Panc1 (cell line): ENCODE data around the gene C19orf47. TPM values are rescaled to one million over a fixed set of nuclear protein-coding genes. Genes with fewer than 3 reads are reported as not detected.

Experiments
- ATAC-seq: fragments of 200-7000 bp; cut with Tn5 transposase; 2 replicates; pipeline ENCODE4 v1.9.1; 2020; ENCODE audit warnings: mild to moderate bottlenecking, moderate library complexity
- BruUV-seq: library from RNA; stranded (reverse); fragments of 400-500 nt; replicated peaks from 2 replicates; lab custom pipeline; 2021; lab: Mats Ljungman, UMichigan
- CTCF ChIA-PET: fragments of 300-600 bp; sonication (Branson Sonifier 250); formaldehyde crosslinking; loops from one replicate; lab custom pipeline; 2022; ENCODE audit warnings: antibody characterized with exemption; lab: Charles Lee
- POLR2A ChIA-PET: fragments of 300-600 bp; sonication (Branson Sonifier 250); formaldehyde crosslinking; loops from one replicate; lab custom pipeline; 2022; ENCODE audit warnings: antibody characterized with exemption; lab: Charles Lee
- DNase-seq: peaks from one replicate; pipeline ENCODE4 v3.0.0-alpha.2; 2010; ENCODE audit warnings: low read depth, low spot score
- H3K27ac ChIP-seq: 2 replicates; pipeline ENCODE4 v1.5.1; 2011; ENCODE audit warnings: mild to moderate bottlenecking, low read length, inconsistent platforms
- H3K27me3 ChIP-seq: fragments of 200-500 bp; sonication (Bioruptor generic); 2 replicates; pipeline ENCODE4 v1.6.0; 2014; ENCODE audit warnings: low read length, inconsistent platforms; ENCODE audit not compliant: control insufficient read depth, insufficient read depth
- H3K36me3 ChIP-seq: fragments of 200-500 bp; sonication (Bioruptor generic); 2 replicates; pipeline ENCODE4 v1.5.1; 2014; ENCODE audit warnings: inconsistent platforms, mild to moderate bottlenecking, low read length, moderate library complexity; ENCODE audit not compliant: control insufficient read depth, insufficient read depth
- H3K4me1 ChIP-seq: 2 replicates; pipeline ENCODE4 v1.5.1; 2011; ENCODE audit warnings: inconsistent platforms, mild to moderate bottlenecking, low read length, moderate library complexity; ENCODE audit not compliant: control insufficient read depth, insufficient read depth
- H3K4me3 ChIP-seq, 2 experiments: 2 replicates each; pipeline ENCODE4 v1.5.1; 2011 to 2012; ENCODE audit warnings: low read depth in 2 of 2, low read length in 2 of 2, mild to moderate bottlenecking in 2 of 2, inconsistent platforms in 1 of 2, moderate library complexity in 1 of 2
- H3K9me3 ChIP-seq: fragments of 200-500 bp; sonication (Bioruptor generic); 2 replicates; pipeline ENCODE4 v1.5.1; 2014; ENCODE audit warnings: low read depth, mild to moderate bottlenecking, inconsistent platforms, low read length, moderate library complexity; ENCODE audit not compliant: control insufficient read depth, insufficient read depth
- CTCF ChIP-seq: fragments of 450-650 bp; IDR thresholded peaks from 2 replicates; pipeline ENCODE4 v1.5.1; 2017; ENCODE audit warnings: mild to moderate bottlenecking
- POLR2AphosphoS5 ChIP-seq: IDR thresholded peaks from 2 replicates; pipeline ENCODE4 v1.6.1; 2012; ENCODE audit warnings: mild to moderate bottlenecking, low read depth, low read length, moderate library complexity
- SIN3A ChIP-seq: IDR thresholded peaks from 2 replicates; pipeline ENCODE4 v1.6.1; 2012; ENCODE audit warnings: low read depth, mild to moderate bottlenecking, low read length, moderate library complexity, borderline replicate concordance; ENCODE audit not compliant: insufficient read depth
- TCF7L2 ChIP-seq: IDR thresholded peaks from 2 replicates; pipeline ENCODE4 v1.6.1; 2011; ENCODE audit warnings: mild to moderate bottlenecking, low read depth, low read length, inconsistent platforms
- in situ Hi-C: cut with HindIII; loops from 2 replicates; pipeline ENCODE4 v1.10.0; 2016; ENCODE audit warnings: low sequenced_read_pairs, low pct_unique_long_range_greater_than_20kb
- intact Hi-C: fragments of 100-400 bp; cut with micrococcal nuclease; formaldehyde crosslinking; loops from one replicate; pipeline ENCODE4 v1.10.0; 2022; ENCODE audit not compliant: unreplicated experiment
- total RNA-seq: library from RNA; stranded (reverse); gene quantifications from one replicate; pipeline ENCODE4 v1.2.1, GENCODE V29; 2021; ENCODE audit not compliant: unreplicated experiment
- TF ChIP-seq, protein P1 (sequence below), 2 experiments: IDR thresholded peaks; 2 replicates each; pipeline ENCODE4 v1.6.1; 2011 to 2012; ENCODE audit warnings: low read depth in 2 of 2, control low read depth in 1 of 2, low read length in 1 of 2, mild to moderate bottlenecking in 1 of 2, moderate library complexity in 1 of 2; ENCODE audit not compliant: insufficient read depth in 1 of 2

The C19orf47 gene
- total RNA-seq, 1 experiment from 2014 or later, result 29.0 TPM

- no peaks in the 10 kb centered on the region for H3K36me3 ChIP-seq
- in situ Hi-C loops (no loop called here), intact Hi-C loops (no loop called here)
- no peaks in the 10 kb centered on the region for H3K27me3 ChIP-seq
- no peak overlapping the region for H3K4me3 ChIP-seq
- no peak for DNase-seq
- TF ChIP-seq SIN3A, result no peak
- no peak for TF ChIP-seq POLR2AphosphoS5
- TF ChIP-seq, protein P1, sequence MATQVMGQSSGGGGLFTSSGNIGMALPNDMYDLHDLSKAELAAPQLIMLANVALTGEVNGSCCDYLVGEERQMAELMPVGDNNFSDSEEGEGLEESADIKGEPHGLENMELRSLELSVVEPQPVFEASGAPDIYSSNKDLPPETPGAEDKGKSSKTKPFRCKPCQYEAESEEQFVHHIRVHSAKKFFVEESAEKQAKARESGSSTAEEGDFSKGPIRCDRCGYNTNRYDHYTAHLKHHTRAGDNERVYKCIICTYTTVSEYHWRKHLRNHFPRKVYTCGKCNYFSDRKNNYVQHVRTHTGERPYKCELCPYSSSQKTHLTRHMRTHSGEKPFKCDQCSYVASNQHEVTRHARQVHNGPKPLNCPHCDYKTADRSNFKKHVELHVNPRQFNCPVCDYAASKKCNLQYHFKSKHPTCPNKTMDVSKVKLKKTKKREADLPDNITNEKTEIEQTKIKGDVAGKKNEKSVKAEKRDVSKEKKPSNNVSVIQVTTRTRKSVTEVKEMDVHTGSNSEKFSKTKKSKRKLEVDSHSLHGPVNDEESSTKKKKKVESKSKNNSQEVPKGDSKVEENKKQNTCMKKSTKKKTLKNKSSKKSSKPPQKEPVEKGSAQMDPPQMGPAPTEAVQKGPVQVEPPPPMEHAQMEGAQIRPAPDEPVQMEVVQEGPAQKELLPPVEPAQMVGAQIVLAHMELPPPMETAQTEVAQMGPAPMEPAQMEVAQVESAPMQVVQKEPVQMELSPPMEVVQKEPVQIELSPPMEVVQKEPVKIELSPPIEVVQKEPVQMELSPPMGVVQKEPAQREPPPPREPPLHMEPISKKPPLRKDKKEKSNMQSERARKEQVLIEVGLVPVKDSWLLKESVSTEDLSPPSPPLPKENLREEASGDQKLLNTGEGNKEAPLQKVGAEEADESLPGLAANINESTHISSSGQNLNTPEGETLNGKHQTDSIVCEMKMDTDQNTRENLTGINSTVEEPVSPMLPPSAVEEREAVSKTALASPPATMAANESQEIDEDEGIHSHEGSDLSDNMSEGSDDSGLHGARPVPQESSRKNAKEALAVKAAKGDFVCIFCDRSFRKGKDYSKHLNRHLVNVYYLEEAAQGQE (IDR thresholded peaks at IDR 0.05; ENCODE audit: insufficient read depth in 1 of 2, low read depth in 2 of 2, low read length in 1 of 2), result no peak
- no peak for TF ChIP-seq TCF7L2
- TF ChIP-seq CTCF, result no peak
- POLR2A ChIA-PET, result no interaction called here
- BruUV-seq, result no TSS peak
- no peaks in the 10 kb centered on the region for H3K9me3 ChIP-seq
- ATAC-seq, result no peak
- CTCF ChIA-PET, result no interaction called here
- no peak overlapping the region for H3K27ac ChIP-seq
- H3K4me1 ChIP-seq, result no peaks in the 10 kb centered on the region
Observed at GRCh38 chr19:40388481-40388880, 40.3 kb upstream of the C19orf47 start.

GRCh38 chr19:40387155-40387554 is 39.0 kb upstream of the C19orf47 start:
- ATAC-seq (no peak), DNase-seq (no peak)
- in situ Hi-C loops (no loop called here), intact Hi-C loops (no loop called here)
- no peak for TF ChIP-seq SIN3A
- TF ChIP-seq TCF7L2, result no peak
- no peak for TF ChIP-seq CTCF
- Histone ChIP-seq H3K36me3 (no peaks in the 10 kb centered on the region), H3K9me3 (no peaks in the 10 kb centered on the region), H3K27me3 (no peaks in the 10 kb centered on the region), H3K4me1 (no peaks in the 10 kb centered on the region), H3K4me3 (no peak overlapping the region), H3K27ac (no peak overlapping the region)
- no TSS peak for BruUV-seq
- ChIA-PET CTCF (no interaction called here), POLR2A (no interaction called here)
